GM12878 (cell line): ENCODE measurements around the gene SDK2. TPM values are rescaled to one million over a fixed set of nuclear protein-coding genes. Genes with fewer than 3 reads are reported as not detected.

Source experiments
- ATAC-seq: fragments of 200-7000 bp; cut with Tn5 transposase; 3 replicates; pipeline ENCODE4 v1.9.1; 2020; ENCODE audit warnings: mild to moderate bottlenecking, moderate library complexity
- BruUV-seq: library from RNA; stranded (reverse); fragments of 400-500 nt; replicated peaks from 2 replicates; lab custom pipeline; 2021; lab: Mats Ljungman, UMichigan
- CTCF ChIA-PET: fragments of 300-600 bp; sonication (Branson Sonifier 250); formaldehyde crosslinking; extraction: SDS; loops from one replicate; lab custom pipeline; 2021; ENCODE audit warnings: inconsistent platforms; lab: Yijun Ruan, JAX
- POLR2A ChIA-PET: fragments of 350-600 bp; formaldehyde crosslinking; extraction: SDS; loops from one replicate; lab custom pipeline; 2021; ENCODE audit warnings: inconsistent platforms; lab: Charles Lee
- RAD21 ChIA-PET: fragments of 300-600 bp; sonication (Branson Sonifier 250); formaldehyde crosslinking; loops from one replicate; lab custom pipeline; 2023; ENCODE audit warnings: antibody characterized with exemption; ENCODE audit not compliant: unreplicated experiment; lab: Charles Lee
- SMC1A ChIA-PET: fragments of 300-600 bp; sonication (Branson Sonifier 250); formaldehyde crosslinking; loops from one replicate; lab custom pipeline; 2023; ENCODE audit not compliant: unreplicated experiment, uncharacterized antibody; lab: Charles Lee
- DNase-seq: peaks from one replicate; pipeline ENCODE4 v3.0.0-alpha.2; 2011; ENCODE audit warnings: low read depth, low spot score
- FAIRE-seq: peaks from 3 replicates; lab custom pipeline; 2011; peaks lifted over from hg19 to GRCh38; lab: Jason Lieb, UNC
- H2AFZ ChIP-seq: 2 replicates; pipeline ENCODE4 v1.6.0; 2011; ENCODE audit warnings: low read depth, low read length, control low read depth; ENCODE audit not compliant: control insufficient read depth
- H3K27ac ChIP-seq: 2 replicates; pipeline ENCODE4 v1.5.1; 2011; ENCODE audit warnings: control low read depth; ENCODE audit not compliant: control insufficient read depth, insufficient read depth
- H3K27me3 ChIP-seq, 2 experiments: replicated peaks in 1 of 2; 2 replicates each; pipeline versions ENCODE4 v1.6.0 to v1.6.1; 2011; ENCODE audit warnings: low read length in 1 of 2; ENCODE audit not compliant: control insufficient read depth in 2 of 2, insufficient read depth in 2 of 2
- H3K36me3 ChIP-seq, 2 experiments: 2 replicates each; pipeline ENCODE4 v1.5.1; 2011; ENCODE audit warnings: low read length in 1 of 2; ENCODE audit not compliant: control insufficient read depth in 2 of 2, insufficient read depth in 2 of 2
- H3K4me1 ChIP-seq: 2 replicates; pipeline ENCODE4 v1.6.1; 2011; ENCODE audit warnings: mild to moderate bottlenecking, low read length, moderate library complexity, mixed read lengths; ENCODE audit not compliant: control insufficient read depth, insufficient read depth
- H3K4me2 ChIP-seq: 2 replicates; pipeline ENCODE4 v1.6.0; 2011; ENCODE audit warnings: control low read depth; ENCODE audit not compliant: control insufficient read depth, insufficient read depth
- H3K4me3 ChIP-seq: fragments of 200-600 bp; sonication (generic); 2 replicates; pipeline ENCODE4 v1.5.1; 2016
- H3K79me2 ChIP-seq: 2 replicates; pipeline ENCODE4 v1.6.0; 2011; ENCODE audit warnings: low read length; ENCODE audit not compliant: control insufficient read depth, insufficient read depth
- H3K9ac ChIP-seq: 2 replicates; pipeline ENCODE4 v1.8.0; 2011; ENCODE audit warnings: low read length, control low read depth, mixed read lengths; ENCODE audit not compliant: control insufficient read depth, insufficient read depth
- H3K9me3 ChIP-seq: replicated peaks from 3 replicates; pipeline ENCODE4 v1.5.1; 2011; ENCODE audit warnings: mild to moderate bottlenecking, low read length; ENCODE audit not compliant: control insufficient read depth, insufficient read depth
- H4K20me1 ChIP-seq: 2 replicates; pipeline ENCODE4 v1.6.0; 2011; ENCODE audit not compliant: control insufficient read depth, insufficient read depth
- BCL11A ChIP-seq: IDR thresholded peaks from 2 replicates; pipeline ENCODE4 v1.6.1; 2011; ENCODE audit warnings: low read depth, low read length
- HDAC6 ChIP-seq: fragments of 200-600 bp; sonication (generic); IDR thresholded peaks from one replicate; pipeline ENCODE4 v1.8.0; 2017; ENCODE audit warnings: antibody characterized with exemption; ENCODE audit not compliant: unreplicated experiment
- LARP7 ChIP-seq: fragments of 450-650 bp; IDR thresholded peaks from 2 replicates; pipeline ENCODE4 v1.6.1; 2017; ENCODE audit warnings: mild to moderate bottlenecking
- MEF2A ChIP-seq: IDR thresholded peaks from 2 replicates; pipeline ENCODE4 v1.6.1; 2011; ENCODE audit warnings: low read depth, mild to moderate bottlenecking, low read length, moderate library complexity; ENCODE audit not compliant: insufficient read depth
- MTA2 ChIP-seq: fragments of 450-650 bp; IDR thresholded peaks from 2 replicates; pipeline ENCODE4 v1.6.1; 2016; ENCODE audit warnings: low read depth, mild to moderate bottlenecking, moderate library complexity
- SMARCA5 ChIP-seq: fragments of 450-650 bp; IDR thresholded peaks from 2 replicates; pipeline ENCODE4 v1.6.1; 2017; ENCODE audit warnings: mild to moderate bottlenecking
- SPI1 ChIP-seq: IDR thresholded peaks from 2 replicates; pipeline ENCODE4 v1.6.1; 2011; ENCODE audit warnings: low read depth, mild to moderate bottlenecking, low read length, moderate library complexity, borderline replicate concordance; ENCODE audit not compliant: insufficient read depth
- USF2 ChIP-seq: IDR thresholded peaks from 2 replicates; pipeline ENCODE4 v1.6.1; 2011; ENCODE audit warnings: low read depth, low read length, improper control_type of control experiment, borderline replicate concordance
- WGBS: methylation state at CpG from one replicate; pipeline ENCODE4 v1.1.6; 2016; ENCODE audit warnings: low lambda C conversion rate; ENCODE audit not compliant: insufficient replicate concordance, insufficient coverage; ENCODE audit errors: missing lambda C conversion rate; 5-methylcytosine and 5-hydroxymethylcytosine counted together
- in situ Hi-C: fragments of 300-500 bp; cut with MboI; formaldehyde crosslinking; loops from 9 replicates; pipeline ENCODE4 v1.14.3; 2018; ENCODE audit warnings: mixed read lengths
- intact Hi-C: fragments of 100-400 bp; cut with micrococcal nuclease; formaldehyde crosslinking; loops from one replicate; pipeline ENCODE4 v1.14.2; 2022; ENCODE audit not compliant: unreplicated experiment
- polyA plus RNA-seq, 11 experiments: library from polyadenylated mRNA; depleted of rRNA in 4 of 11; unstranded in 6 of 11; stranded (reverse) in 5 of 11; fragments of >200 nt; fragmentation: Nextera tagmentation in 4 of 11; fragmentation: Illumina TruSeq in 1 of 11; extraction: Ambion mirVana in 4 of 11; extraction: Trizol in 1 of 11; gene quantifications; 1 replicate in 1 of 11; 2 replicates in 10 of 11; pipeline versions ENCODE4 v1.2.1 to v1.2.3, GENCODE V29; 2011 to 2016; ENCODE audit warnings: inconsistent platforms in 2 of 11, missing spikeins in 2 of 11, low read depth in 1 of 11
- total RNA-seq, 4 experiments: library from RNA; depleted of rRNA in 3 of 4; stranded (reverse); fragments of >200 nt in 3 of 4; fragmentation: Illumina TruSeq in 1 of 4; extraction: Trizol in 1 of 4; gene quantifications; 2 replicates each; pipeline versions ENCODE4 v1.2.1 to v1.2.3, GENCODE V29; 2013 to 2021
- TF ChIP-seq, protein P1 (sequence below): fragments of 450-650 bp; IDR thresholded peaks from 2 replicates; pipeline ENCODE4 v1.6.1; 2018; ENCODE audit warnings: borderline replicate concordance, mild to moderate bottlenecking; ENCODE audit not compliant: partially characterized antibody

SDK2 gene
- total and polyA plus RNA-seq, 10 of the 15 experiments (the other 5 are each of a cell fraction or from before 2014, with no cell fraction given): 0.03 to 0.08 (median 0.03) TPM; not detected in 7

DNA sequence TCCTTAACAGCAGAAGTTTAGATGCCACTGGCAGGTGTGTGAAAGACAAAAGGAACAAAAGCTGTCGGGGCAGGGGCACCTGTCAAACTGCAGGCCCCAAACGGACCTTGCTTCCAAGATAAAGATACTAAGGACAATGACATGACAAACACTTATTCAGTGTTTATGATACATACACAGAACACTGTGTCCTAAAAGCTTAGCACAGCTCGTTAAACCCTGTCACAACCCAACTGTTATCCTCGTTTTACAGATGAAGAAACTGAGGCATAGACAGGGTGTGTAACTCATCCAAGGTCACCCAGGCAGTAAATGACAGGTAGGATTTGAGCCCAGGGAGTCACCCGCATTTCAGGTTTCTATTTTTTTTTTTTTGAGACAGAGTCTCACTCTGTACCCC is 9.6 kb downstream of the SDK2 start:
- CTCF ChIA-PET: interaction anchor here (0.7 kb wide), 1 partner anchor 13 kb away, joined by 3 read pairs; no protein-coding TSS in a partner anchor
- no peaks in the 10 kb centered on the region for H3K4me1 ChIP-seq
- H3K27me3 ChIP-seq: no peaks in the 10 kb centered on the region
- DNase-seq (no peak), FAIRE-seq (no peak), ATAC-seq (no peak)
- WGBS: 12% methylated on average over 5 of the region's 5 CpGs
- no peak overlapping the region for H3K4me2 ChIP-seq
- no peaks in the 10 kb centered on the region for H3K9me3 ChIP-seq
- H2AFZ ChIP-seq: no peak overlapping the region
- no peak overlapping the region for H3K4me3 ChIP-seq
- no peaks in the 10 kb centered on the region for H4K20me1 ChIP-seq
- SMC1A ChIA-PET: interaction anchor here (0.6 kb wide), 1 partner anchor 26 kb away, joined by 3 read pairs; no protein-coding TSS in a partner anchor
- no peaks in the 10 kb centered on the region for H3K36me3 ChIP-seq
- in situ Hi-C loops: no loop called here
- no peaks in the 10 kb centered on the region for H3K79me2 ChIP-seq
- H3K9ac ChIP-seq: no peak overlapping the region
- POLR2A ChIA-PET: no interaction called here
- H3K27ac ChIP-seq: no peak overlapping the region
- intact Hi-C loops: no loop called here
- RAD21 ChIA-PET: no interaction called here
- TF ChIP-seq SPI1: no peak
- no peak for TF ChIP-seq SMARCA5
- TF ChIP-seq MTA2: no peak
- no peak for TF ChIP-seq USF2
- TF ChIP-seq, protein P1, sequence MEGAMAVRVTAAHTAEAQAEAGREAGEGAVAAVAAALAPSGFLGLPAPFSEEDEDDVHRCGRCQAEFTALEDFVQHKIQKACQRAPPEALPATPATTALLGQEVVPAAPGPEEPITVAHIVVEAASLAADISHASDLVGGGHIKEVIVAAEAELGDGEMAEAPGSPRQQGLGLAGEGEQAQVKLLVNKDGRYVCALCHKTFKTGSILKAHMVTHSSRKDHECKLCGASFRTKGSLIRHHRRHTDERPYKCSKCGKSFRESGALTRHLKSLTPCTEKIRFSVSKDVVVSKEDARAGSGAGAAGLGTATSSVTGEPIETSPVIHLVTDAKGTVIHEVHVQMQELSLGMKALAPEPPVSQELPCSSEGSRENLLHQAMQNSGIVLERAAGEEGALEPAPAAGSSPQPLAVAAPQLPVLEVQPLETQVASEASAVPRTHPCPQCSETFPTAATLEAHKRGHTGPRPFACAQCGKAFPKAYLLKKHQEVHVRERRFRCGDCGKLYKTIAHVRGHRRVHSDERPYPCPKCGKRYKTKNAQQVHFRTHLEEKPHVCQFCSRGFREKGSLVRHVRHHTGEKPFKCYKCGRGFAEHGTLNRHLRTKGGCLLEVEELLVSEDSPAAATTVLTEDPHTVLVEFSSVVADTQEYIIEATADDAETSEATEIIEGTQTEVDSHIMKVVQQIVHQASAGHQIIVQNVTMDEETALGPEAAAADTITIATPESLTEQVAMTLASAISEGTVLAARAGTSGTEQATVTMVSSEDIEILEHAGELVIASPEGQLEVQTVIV: no peak
- TF ChIP-seq BCL11A: no peak
- TF ChIP-seq MEF2A: no peak
- TF ChIP-seq LARP7: no peak
- no peak for TF ChIP-seq HDAC6
- BruUV-seq: no TSS peak
